Myocyte (in vitro differentiated cells): ENCODE data around the gene CACNA2D1. TPM values are rescaled to one million over a fixed set of nuclear protein-coding genes. Genes with fewer than 3 reads are reported as not detected.
A peak's percentile ranks its signal among the peaks of the same experiment; 100 is the strongest.

Experiments used
- DNase-seq: peaks from one replicate; pipeline ENCODE4 v3.0.0-alpha.2; 2012; ENCODE audit warnings: low read depth
- total RNA-seq: library from RNA; depleted of rRNA; stranded (reverse); fragments of >200 nt; gene quantifications from 2 replicates; pipeline ENCODE4 v1.2.3, GENCODE V29; 2014

Gene CACNA2D1
- total RNA-seq, 1 donor from 2014 or later: 231 TPM

- DNase-seq: peak; percentile 57
Measured at GRCh38 chr7:81990395-81990794, 453.2 kb downstream of the CACNA2D1 start.

GRCh38 chr7:81986723-81987470 lies 456.7 kb downstream of the CACNA2D1 start:
- DNase-seq: no peak

- DNase-seq: no peak
Measured at GRCh38 chr7:81983406-81983805, 460.2 kb downstream of the CACNA2D1 start.

- DNase-seq: no peak
Measured at GRCh38 chr7:81973117-81973516, 470.5 kb downstream of the CACNA2D1 start.

GRCh38 chr7:81960026-81960425 lies 483.6 kb downstream of the CACNA2D1 start:
- DNase-seq: no peak

GRCh38 chr7:81957517-81957916 lies 486.1 kb downstream of the CACNA2D1 start:
- DNase-seq: peak; percentile 54

GRCh38 chr7:81956520-81956919 lies 487.1 kb downstream of the CACNA2D1 start:
- peak; percentile 65 for DNase-seq

GRCh38 chr7:81949306-81949705 lies 494.3 kb downstream of the CACNA2D1 start:
- peak; percentile 41 for DNase-seq

GRCh38 chr7:81944058-81944457 lies 499.5 kb downstream of the CACNA2D1 start:
- no peak for DNase-seq

- peak; percentile 9 for DNase-seq
Measured at GRCh38 chr7:81937091-81937490, 506.5 kb downstream of the CACNA2D1 start.

GRCh38 chr7:81934596-81935301 lies 508.8 kb downstream of the CACNA2D1 start:
- DNase-seq: no peak

GRCh38 chr7:81932936-81933335 lies 510.6 kb downstream of the CACNA2D1 start:
- no peak for DNase-seq

- DNase-seq: no peak
Measured at GRCh38 chr7:81929386-81929785, 514.2 kb downstream of the CACNA2D1 start.

- no peak for DNase-seq
Measured at GRCh38 chr7:81926154-81926553, 517.4 kb downstream of the CACNA2D1 start.

- DNase-seq: no peak
Measured at GRCh38 chr7:81925530-81925929, 518.0 kb downstream of the CACNA2D1 start.

GRCh38 chr7:81924494-81924893 lies 519.1 kb downstream of the CACNA2D1 start:
- no peak for DNase-seq

GRCh38 chr7:81919494-81919893 lies 524.1 kb downstream of the CACNA2D1 start:
- no peak for DNase-seq

- DNase-seq: no peak
Measured at GRCh38 chr7:81908220-81908619, 535.4 kb downstream of the CACNA2D1 start.

GRCh38 chr7:81903115-81903514 lies 540.5 kb downstream of the CACNA2D1 start:
- DNase-seq: no peak

- no peak for DNase-seq
Measured at GRCh38 chr7:81902536-81902935, 541.0 kb downstream of the CACNA2D1 start.
